Activated T-cell treated with anti-CD3 and anti-CD28 coated beads, Interleukin-2, amount 50 U/mL, for 72 hours (primary cell): ENCODE data around the gene LDHD. TPM values are rescaled to one million over a fixed set of nuclear protein-coding genes. Genes with fewer than 3 reads are reported as not detected.

Experiments used
- ATAC-seq, 2 donors: fragments of 150-1000 bp; cut with Tn5 transposase; replicated peaks in 1 of 2; 2 replicates each; pipeline ENCODE4 v1.10.0; 2021; ENCODE audit warnings: moderate library complexity in 2 of 2, mild to moderate bottlenecking in 1 of 2
- DNase-seq, 2 donors: peaks; one replicate each; pipeline ENCODE4 v3.0.0; 2021 to 2022; ENCODE audit warnings: mixed read lengths in 1 of 2
- H3K27ac Mint-ChIP-seq: one replicate; pipeline ENCODE4 v1.8.0; 2022; ENCODE audit warnings: mild to moderate bottlenecking, moderate library complexity, mixed read lengths
- H3K27me3 Mint-ChIP-seq: one replicate; pipeline ENCODE4 v1.8.0; 2022; ENCODE audit warnings: low read depth, mixed read lengths
- H3K36me3 Mint-ChIP-seq, 2 donors: one replicate each; pipeline ENCODE4 v1.8.0; 2022; ENCODE audit warnings: mixed read lengths in 2 of 2, mild to moderate bottlenecking in 1 of 2; ENCODE audit not compliant: insufficient read depth in 2 of 2
- H3K4me1 Mint-ChIP-seq: one replicate; pipeline ENCODE4 v1.8.0; 2022; ENCODE audit warnings: low read depth, mixed read lengths
- H3K4me3 Mint-ChIP-seq, 2 donors: one replicate each; pipeline ENCODE4 v1.8.0; 2022; ENCODE audit warnings: mild to moderate bottlenecking in 2 of 2, mixed read lengths in 2 of 2, moderate library complexity in 2 of 2
- H3K9me3 Mint-ChIP-seq, 2 donors: one replicate each; pipeline ENCODE4 v1.8.0; 2022; ENCODE audit warnings: mixed read lengths in 2 of 2
- total RNA-seq, 2 donors: library from RNA; stranded (reverse); gene quantifications; one replicate each; pipeline ENCODE4 v1.2.3, GENCODE V29; 2022

LDHD gene
- total RNA-seq, 2 donors from 2014 or later, result 0.35 to 0.43 TPM

DNA sequence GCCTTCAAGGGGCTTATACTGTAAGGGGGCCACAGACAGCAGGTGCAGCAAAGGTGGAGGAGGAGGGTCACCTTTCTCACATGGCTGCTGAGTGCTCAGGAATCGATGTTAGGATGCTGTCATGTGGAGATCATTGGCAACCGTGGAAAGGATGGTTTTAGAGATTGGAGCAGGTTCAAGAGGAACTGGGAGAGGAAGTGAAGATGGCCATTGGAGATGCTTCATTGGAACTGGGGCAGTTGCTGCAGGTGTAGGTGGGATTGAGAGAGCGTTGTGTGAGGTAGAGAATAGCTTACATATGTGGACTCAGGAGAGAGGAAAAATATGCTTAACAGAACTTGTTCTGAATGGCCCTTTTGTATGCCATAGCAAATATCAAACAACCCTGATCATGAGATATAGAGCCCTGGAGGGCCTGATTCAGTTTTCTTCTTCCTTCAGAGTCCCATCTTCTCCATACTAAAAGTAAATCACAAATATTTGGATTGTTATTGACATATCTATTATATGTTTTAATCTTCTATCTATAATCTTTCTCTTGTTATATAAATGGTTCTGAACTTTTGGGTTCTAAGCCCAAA, 40.8 kb downstream of the LDHD start:
- peak overlapping the region; percentile 73 to 83 for H3K4me3 Mint-ChIP-seq
- ATAC-seq (no peak), DNase-seq (no peak)
- peaks cover 0 to 6% of the 10 kb centered on the region in 2 donors for H3K9me3 Mint-ChIP-seq
- H3K27me3 Mint-ChIP-seq, result no peaks in the 10 kb centered on the region
- peaks cover 9 to 11% of the 10 kb centered on the region in 2 donors for H3K36me3 Mint-ChIP-seq
- H3K27ac Mint-ChIP-seq, result peak overlapping the region; percentile 95
- H3K4me1 Mint-ChIP-seq, result peaks cover 49% of the 10 kb centered on the region

DNA sequence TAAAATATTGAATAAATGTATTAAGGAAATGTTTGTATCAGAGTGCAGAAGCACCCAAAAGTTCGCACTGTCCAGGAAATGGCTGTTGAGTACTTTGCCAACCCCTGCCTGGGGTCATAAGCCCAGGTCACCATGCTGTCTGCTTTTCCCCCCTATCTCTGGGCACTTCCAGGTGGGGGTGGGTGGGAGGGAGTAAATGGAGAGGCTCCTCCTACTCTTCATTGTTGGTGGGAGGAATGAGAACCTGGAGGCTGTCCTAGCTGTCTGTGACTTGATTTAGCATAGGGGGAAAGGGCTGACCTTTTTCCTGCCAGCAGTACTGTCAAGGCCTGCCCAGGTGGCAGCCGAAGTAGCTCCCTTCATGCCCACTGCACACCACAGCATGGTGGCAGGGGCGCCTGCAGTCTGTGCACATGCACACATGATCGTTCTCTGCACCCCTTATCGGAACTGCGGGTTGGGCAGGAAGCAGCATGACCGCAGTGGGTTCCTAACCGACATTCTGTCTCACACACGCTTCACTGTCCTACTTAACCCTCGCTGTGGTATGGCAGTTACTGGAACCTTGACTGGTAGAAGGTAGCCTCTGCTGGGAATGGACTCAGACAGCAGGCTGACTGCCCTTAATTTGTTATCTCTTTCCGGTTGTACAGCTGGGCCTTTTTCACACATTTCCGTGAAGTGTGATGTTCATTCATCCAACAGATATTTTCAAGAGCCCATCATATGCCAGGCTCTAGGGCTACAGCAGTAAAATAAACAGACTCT, 41.5 kb downstream of the LDHD start:
- DNase-seq (peak; percentile 89), ATAC-seq (peak; percentile 95 to 99)
- peaks cover 0 to 6% of the 10 kb centered on the region in 2 donors for H3K9me3 Mint-ChIP-seq
- peaks cover 9 to 11% of the 10 kb centered on the region in 2 donors for H3K36me3 Mint-ChIP-seq
- H3K27ac Mint-ChIP-seq, result peak overlapping the region; percentile 95
- H3K4me1 Mint-ChIP-seq, result peaks cover 54% of the 10 kb centered on the region
- no peaks in the 10 kb centered on the region for H3K27me3 Mint-ChIP-seq
- H3K4me3 Mint-ChIP-seq, result peak overlapping the region; percentile 73 to 83

DNA sequence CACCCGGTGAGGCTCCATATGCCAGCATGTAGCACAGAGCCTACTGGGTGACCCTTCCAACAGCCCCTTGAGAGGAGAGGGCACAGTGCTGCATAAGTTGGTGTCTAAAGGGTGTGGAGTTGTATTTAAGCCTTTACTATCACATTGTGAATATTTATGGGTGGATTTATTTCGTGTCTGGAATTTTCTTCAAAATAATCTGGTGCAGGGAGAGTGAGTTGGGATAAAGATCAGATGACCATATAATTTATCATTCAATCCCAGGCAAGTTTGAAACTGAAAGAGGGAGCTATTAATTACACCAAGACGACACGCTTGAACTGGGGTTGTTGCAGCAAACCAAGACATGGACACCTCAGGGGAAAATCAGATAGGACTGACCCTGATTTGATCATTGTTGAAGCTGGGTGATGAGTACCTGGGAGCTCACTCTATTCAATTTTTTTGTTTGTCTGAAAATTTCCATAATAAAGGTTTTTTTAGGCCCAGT, 42.2 kb downstream of the LDHD start:
- no peak for ATAC-seq
- DNase-seq, result no peak
- peaks cover 54% of the 10 kb centered on the region for H3K4me1 Mint-ChIP-seq
- H3K4me3 Mint-ChIP-seq, result peak overlapping the region; percentile 13 to 74
- peaks cover 0 to 6% of the 10 kb centered on the region in 2 donors for H3K9me3 Mint-ChIP-seq
- H3K27ac Mint-ChIP-seq, result peak overlapping the region; percentile 84
- no peaks in the 10 kb centered on the region for H3K27me3 Mint-ChIP-seq
- H3K36me3 Mint-ChIP-seq, result peaks cover 9 to 11% of the 10 kb centered on the region in 2 donors

DNA sequence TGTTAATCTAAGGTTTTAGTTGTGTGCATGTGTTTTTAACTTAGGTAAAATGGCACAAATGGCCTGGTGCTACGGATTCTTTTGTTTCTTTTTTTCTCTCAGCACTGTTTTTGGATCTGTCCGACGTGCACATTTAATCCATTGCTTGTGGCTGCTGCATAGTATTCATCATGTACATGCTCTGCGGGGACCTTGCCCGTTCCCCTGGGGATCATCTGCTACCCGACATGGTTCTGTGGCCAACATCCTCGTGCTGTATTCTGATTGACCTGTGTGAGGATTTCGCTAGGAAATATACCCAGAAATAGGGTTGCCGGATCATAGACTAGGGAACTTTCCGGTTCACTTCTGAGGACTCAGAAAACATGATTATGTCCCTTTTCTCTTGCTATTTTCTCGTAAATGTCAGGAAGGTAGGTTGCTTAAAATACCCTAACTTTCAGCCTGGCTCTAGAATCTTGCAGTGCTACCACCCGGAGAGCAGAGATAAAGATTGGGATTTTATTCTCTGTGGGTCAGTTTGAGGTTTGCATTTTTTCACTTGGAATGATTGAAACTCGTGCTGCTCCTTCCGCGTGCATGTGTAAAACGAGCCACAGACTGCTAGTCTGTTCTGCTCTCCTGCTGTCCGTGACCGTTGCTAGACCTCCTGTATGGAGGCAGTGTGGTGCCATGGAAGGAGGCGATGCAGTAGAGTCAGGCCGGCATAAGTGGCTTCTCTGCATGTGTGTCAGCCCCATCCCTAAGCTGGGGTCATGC, 42.9 kb downstream of the LDHD start:
- H3K36me3 Mint-ChIP-seq, result peaks cover 7 to 9% of the 10 kb centered on the region in 2 donors
- peak overlapping the region; percentile 84 for H3K27ac Mint-ChIP-seq
- ATAC-seq (no peak), DNase-seq (no peak)
- H3K4me1 Mint-ChIP-seq, result peaks cover 54% of the 10 kb centered on the region
- H3K9me3 Mint-ChIP-seq, result peaks cover 0 to 6% of the 10 kb centered on the region in 2 donors
- H3K27me3 Mint-ChIP-seq, result no peaks in the 10 kb centered on the region
- peak overlapping the region; percentile 13 to 74 for H3K4me3 Mint-ChIP-seq

DNA sequence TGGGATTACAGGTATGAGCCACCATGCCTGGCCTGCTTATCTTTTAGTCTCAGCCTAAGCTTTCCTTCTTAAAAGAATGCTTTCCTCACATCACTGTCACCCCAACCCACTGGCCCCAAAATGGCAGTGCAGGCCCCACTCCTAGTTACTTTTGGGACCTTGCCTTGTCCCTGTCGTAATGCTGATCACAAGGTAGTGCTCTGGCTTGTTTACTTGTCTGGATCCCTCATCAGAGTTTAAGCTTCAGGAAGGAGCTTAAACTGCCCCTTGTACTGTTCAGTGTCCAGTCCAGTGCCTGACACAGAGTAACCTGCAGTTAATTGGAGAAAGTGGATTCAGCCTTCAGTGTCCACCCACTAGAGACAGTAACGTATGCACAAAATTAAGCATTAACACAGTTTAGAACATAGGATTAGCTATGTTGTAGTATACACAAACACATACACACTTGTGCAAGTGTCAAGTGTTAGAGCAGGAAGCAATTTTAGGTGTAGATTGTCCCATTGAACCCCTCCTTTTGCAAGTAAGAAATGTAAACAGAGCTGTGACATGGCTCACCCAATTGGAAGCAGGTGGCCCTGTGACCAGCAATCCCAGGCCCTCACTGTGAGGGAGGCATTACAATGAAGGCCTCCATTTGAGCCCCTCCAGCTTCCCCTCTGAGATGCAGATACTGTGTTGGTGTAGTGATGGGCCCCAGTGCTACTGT, 44.2 kb downstream of the LDHD start:
- ATAC-seq, result no peak
- Mint-ChIP-seq H3K4me3 (no peak overlapping the region), H3K9me3 (peaks cover 0 to 3% of the 10 kb centered on the region in 2 donors), H3K27me3 (no peaks in the 10 kb centered on the region), H3K4me1 (peaks cover 48% of the 10 kb centered on the region), H3K36me3 (peaks cover 0 to 3% of the 10 kb centered on the region in 2 donors), H3K27ac (no peak overlapping the region)
- DNase-seq, result no peak

DNA sequence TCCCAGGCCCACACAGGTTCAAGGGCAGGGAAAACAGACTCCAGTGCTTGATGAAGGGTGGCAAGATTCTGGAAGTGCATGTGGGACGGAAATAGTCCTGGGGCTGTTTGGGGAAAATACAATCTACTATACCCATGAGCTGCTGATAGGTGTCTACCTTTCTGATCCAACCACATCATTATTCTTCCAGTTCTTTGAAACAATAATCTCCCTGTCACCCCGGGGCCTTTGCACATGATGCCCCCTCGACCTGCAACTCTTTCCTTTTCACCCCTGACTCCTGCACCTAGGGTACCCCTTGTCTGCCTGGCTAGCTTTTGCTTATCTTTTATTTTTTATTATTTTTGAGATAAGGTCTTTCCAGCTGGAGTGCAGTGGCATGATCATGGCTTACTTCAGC, 45.0 kb downstream of the LDHD start:
- no peak overlapping the region for H3K27ac Mint-ChIP-seq
- H3K9me3 Mint-ChIP-seq, result peaks cover 0 to 3% of the 10 kb centered on the region in 2 donors
- no peak for DNase-seq

DNA sequence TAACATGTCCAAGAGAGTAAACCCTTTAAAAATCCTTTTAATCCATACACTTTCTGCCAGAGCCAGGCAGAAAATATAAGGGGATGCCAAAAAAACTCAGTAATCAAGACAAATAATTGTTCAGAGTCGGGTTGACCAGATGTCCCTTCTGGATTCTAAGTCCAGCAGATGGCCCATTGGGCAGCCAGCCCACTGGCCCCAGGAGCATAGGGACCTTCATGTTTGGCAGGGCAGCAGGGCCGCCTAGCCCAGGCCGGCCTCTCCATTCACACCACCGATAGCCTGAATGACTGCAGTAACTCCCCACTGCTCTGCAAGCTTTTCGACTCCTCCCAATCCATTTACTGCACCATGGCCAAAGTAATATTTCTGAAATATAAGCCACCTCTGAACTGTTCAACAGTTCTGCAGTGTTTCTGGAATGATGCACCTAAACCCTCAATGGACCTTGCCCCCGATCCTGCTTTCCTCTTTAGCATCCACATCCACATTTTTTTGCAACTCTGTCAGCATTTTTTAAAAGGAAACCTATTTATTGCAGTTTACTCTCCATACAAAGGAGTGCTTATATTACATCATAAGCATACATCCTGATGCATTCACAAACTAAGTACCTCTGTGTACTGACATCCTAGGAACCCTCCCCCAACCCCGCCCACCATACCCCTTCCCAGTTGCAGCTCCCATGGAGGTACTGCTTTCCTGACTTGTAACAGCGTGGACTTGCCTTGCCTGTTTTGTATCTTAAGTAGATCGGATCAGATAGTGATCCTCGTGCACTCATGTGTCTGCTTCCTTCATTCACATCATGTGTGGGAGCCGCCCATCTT, 46.4 kb downstream of the LDHD start:
- H3K27ac Mint-ChIP-seq, result no peak overlapping the region
- DNase-seq, result no peak
- peaks cover 43% of the 10 kb centered on the region for H3K4me1 Mint-ChIP-seq
- H3K9me3 Mint-ChIP-seq, result no peaks in the 10 kb centered on the region
- no peak for ATAC-seq
- no peaks in the 10 kb centered on the region for H3K36me3 Mint-ChIP-seq
- H3K27me3 Mint-ChIP-seq, result no peaks in the 10 kb centered on the region
- no peak overlapping the region for H3K4me3 Mint-ChIP-seq

More for the DNA sequence above, 45.0 kb downstream of the LDHD start:
- no peak for ATAC-seq
- Mint-ChIP-seq H3K4me1 (peaks cover 49% of the 10 kb centered on the region), H3K27me3 (no peaks in the 10 kb centered on the region), H3K36me3 (peaks cover 0 to 3% of the 10 kb centered on the region in 2 donors), H3K4me3 (no peak overlapping the region)

DNA sequence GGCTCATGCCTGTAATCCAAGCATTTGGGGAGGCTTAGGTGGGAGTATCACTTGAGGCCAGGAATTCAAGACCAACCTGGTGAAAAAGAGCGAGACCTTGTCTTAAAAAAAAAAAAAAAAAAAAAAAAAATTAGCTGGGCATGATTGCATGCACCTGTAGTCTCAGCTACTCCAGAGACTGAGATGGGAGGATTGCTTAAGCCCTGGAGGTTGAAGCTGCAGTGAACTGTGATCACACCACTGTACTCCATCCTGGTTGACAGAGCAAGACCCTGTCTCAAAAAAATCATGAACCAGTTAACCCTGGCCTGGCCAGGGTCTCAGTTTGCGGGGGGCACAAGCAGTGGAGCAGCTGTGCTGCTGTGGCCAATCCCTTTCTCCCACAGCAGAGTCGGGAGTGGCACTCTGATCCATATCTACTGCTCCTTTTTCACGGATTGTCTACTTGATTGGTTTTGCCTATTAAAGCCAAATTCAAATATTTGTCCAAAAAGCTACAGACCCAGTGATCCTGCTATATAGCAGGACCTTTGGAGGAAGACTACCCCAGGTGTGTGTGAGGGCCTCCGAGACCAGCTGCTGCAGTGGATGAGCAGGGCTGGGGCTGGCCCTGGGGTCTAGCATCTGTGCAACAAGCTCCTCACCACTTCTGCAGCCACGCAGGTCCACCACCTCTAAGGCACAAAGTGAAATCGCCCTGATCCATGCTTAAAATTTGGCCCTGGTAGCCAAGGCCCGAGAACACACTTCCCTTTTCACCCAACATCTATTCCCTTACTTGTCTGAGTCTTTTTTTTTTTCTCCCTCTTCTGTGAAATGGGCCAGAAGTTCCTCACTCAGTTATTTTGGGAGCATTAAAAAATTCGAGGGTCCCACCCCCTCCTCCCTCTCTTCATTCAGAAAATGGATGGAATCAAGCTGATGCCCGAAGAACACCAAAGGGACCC, 48.2 kb downstream of the LDHD start:
- H3K27ac Mint-ChIP-seq, result no peak overlapping the region
- H3K9me3 Mint-ChIP-seq, result no peaks in the 10 kb centered on the region
- ATAC-seq (no peak), DNase-seq (no peak)
- H3K4me3 Mint-ChIP-seq, result no peak overlapping the region
- H3K27me3 Mint-ChIP-seq, result no peaks in the 10 kb centered on the region
- H3K4me1 Mint-ChIP-seq, result peaks cover 45% of the 10 kb centered on the region
- H3K36me3 Mint-ChIP-seq, result no peaks in the 10 kb centered on the region

DNA sequence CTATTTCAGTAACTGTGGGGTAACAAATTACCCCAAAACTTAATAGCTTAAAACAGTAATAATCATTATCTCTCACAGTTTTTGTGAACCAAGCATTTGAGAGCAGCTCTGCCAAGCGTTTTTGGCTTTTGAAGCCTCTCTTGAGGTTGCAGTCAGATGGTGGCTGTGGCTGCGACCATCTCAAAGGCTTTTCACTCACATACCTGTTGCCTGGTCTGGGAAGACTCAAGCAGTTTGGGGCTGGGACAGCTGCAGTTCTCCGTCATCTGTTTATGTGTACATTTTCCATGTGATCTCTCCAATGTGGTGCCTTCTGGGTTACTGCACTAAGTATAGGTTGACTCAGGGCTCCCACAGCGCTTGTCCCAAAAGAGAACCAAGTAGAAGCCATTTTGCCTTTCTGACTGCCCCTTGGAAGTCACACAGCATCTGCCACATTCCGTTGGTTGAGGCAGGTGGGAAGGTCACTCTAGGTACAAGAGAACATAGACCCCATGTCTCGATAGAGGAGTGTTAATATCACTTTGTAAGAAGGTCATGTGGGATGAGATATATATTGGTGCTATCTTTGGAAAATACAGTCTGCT, 49.6 kb downstream of the LDHD start:
- DNase-seq, result no peak
- peaks cover 52% of the 10 kb centered on the region for H3K4me1 Mint-ChIP-seq
- H3K27me3 Mint-ChIP-seq, result no peaks in the 10 kb centered on the region
- no peaks in the 10 kb centered on the region for H3K9me3 Mint-ChIP-seq
- ATAC-seq, result no peak
- peak overlapping the region; percentile 57 for H3K27ac Mint-ChIP-seq
- no peak overlapping the region for H3K4me3 Mint-ChIP-seq
- no peaks in the 10 kb centered on the region for H3K36me3 Mint-ChIP-seq

DNA sequence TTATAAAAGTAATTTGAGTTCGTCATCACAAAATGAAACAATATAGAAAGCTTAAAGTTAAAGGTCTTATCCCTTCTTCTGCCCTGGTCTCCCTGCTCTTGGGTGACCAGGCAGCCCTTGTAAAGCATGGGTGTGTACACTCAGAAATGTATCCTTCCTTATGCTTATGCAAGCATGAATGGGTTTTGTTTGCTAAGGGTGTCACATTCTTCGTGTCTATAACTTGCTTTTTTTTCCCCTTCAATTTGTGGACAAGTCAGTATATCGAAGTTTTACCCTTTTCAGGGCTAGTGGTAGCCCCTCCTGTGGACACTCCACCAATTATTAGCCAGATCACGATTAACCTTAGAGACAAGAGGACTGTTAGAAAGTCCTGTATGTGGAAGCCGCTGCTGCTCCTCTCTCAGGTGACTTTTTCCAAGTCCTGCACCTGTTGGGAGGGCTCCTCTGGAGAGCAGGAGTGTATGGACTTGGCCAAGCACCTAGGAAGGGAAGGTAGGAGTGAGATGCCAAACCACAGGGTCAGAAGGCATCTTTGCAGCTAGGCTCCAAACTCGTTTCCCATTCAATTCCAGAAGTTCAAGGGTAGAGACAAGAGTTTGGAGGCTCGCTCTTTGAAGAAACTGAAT, 50.9 kb downstream of the LDHD start:
- peaks cover 57% of the 10 kb centered on the region for H3K4me1 Mint-ChIP-seq
- H3K4me3 Mint-ChIP-seq, result peak overlapping the region; percentile 14 to 67
- H3K27me3 Mint-ChIP-seq, result no peaks in the 10 kb centered on the region
- H3K27ac Mint-ChIP-seq, result no peak overlapping the region
- no peaks in the 10 kb centered on the region for H3K36me3 Mint-ChIP-seq
- no peaks in the 10 kb centered on the region for H3K9me3 Mint-ChIP-seq
- no peak for ATAC-seq
- DNase-seq, result no peak

DNA sequence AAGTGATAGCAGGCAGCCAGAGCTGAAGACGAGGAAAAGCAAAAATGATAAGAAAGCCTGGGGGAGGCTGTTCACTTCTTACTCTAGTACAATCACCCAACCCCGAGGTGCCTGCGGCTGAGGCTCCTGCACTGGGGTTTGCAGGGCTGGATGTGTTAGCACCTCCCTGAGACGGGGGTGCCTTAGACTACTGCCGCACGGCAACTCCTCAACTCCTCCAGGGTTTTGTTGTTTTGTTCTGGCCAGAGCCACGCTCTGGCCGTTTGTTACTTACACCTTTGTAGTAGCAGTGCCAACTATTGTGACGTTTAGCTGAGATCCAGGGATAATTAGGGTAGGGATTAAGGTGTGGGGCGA, 51.5 kb downstream of the LDHD start:
- Mint-ChIP-seq H3K9me3 (no peaks in the 10 kb centered on the region), H3K4me3 (peak overlapping the region; percentile 67 to 87), H3K27me3 (no peaks in the 10 kb centered on the region), H3K4me1 (peaks cover 54% of the 10 kb centered on the region), H3K36me3 (no peaks in the 10 kb centered on the region), H3K27ac (peak overlapping the region; percentile 46)
- peak; percentile 79 to 85 for ATAC-seq
- peak; percentile 42 to 47 for DNase-seq
